Measurements from ENCODE around the gene HRH1. TPM values are rescaled to one million over a fixed set of nuclear protein-coding genes. Genes with fewer than 3 reads are reported as not detected.

Gene HRH1
- total and polyA plus RNA-seq, 10 of the 15 experiments (the other 5 are each of a cell fraction or from before 2014, with no cell fraction given), result not detected

DNA sequence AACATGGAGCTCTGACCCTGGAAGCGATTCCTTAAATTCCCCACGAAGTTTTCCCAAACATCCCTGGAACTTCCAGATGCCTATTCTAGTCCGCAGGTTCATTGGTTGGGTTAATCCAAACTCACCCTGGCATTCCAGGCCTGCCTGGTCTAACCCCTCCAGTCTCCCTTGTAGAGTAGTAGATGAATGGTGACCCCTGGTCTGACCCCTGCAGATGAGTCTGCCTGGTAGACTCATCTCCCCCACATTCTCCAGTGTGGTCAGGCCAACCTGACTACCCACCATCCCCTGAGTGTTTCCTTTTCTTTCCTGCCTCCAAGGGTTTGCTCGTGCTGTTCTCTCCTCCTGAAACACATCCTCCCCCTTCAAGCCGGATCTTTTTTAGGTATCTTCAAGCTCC is 10.8 kb upstream of the HRH1 start (continued):
- TF ChIP-seq ASH2L (IDR thresholded peaks at IDR 0.05; ENCODE audit: borderline replicate concordance, low read depth) (no peak), NR2C2 (IDR thresholded peaks at IDR 0.05; ENCODE audit: borderline replicate concordance, control insufficient read depth, insufficient read length, low read depth) (no peak), HSF1 (IDR thresholded peaks at IDR 0.05; ENCODE audit: low read depth, low read length) (no peak), NFXL1 (IDR thresholded peaks at IDR 0.05; ENCODE audit: borderline replicate concordance) (no peak), RELA (IDR thresholded peaks at IDR 0.05; ENCODE audit: borderline replicate concordance, partially characterized antibody) (no peak), POU2F2 (IDR thresholded peaks at IDR 0.05; ENCODE audit: borderline replicate concordance, low read depth, low read length) (no peak), ZBED1 (IDR thresholded peaks at IDR 0.05; ENCODE audit: borderline replicate concordance) (no peak), NFYB (IDR thresholded peaks at IDR 0.05; ENCODE audit: insufficient read depth, low read depth, low read length) (no peak)

GRCh38 chr3:11144996-11145395 is 9.3 kb upstream of the HRH1 start:
- Histone ChIP-seq H3K79me2 (ENCODE audit: control insufficient read depth, insufficient read depth, low read length) (no peaks in the 10 kb centered on the region), H3K27me3 (replicated peaks in 1 of 2; ENCODE audit: control insufficient read depth in 2 of 2, insufficient read depth in 2 of 2, low read length in 1 of 2) (peaks cover 0 to 1% of the 10 kb centered on the region in 2 experiments; a peak in 1 of 4 replicates), H3K4me2 (ENCODE audit: control insufficient read depth, insufficient read depth) (no peak overlapping the region), H4K20me1 (ENCODE audit: control insufficient read depth, insufficient read depth) (no peaks in the 10 kb centered on the region), H2AFZ (ENCODE audit: control insufficient read depth, low read depth, low read length) (no peak overlapping the region), H3K9ac (ENCODE audit: control insufficient read depth, insufficient read depth, low read length) (no peak overlapping the region), H3K36me3 (ENCODE audit: control insufficient read depth in 2 of 2, insufficient read depth in 2 of 2, low read length in 1 of 2) (no peaks in the 10 kb centered on the region), H3K4me3 (no peak overlapping the region), H3K9me3 (replicated peaks; ENCODE audit: control insufficient read depth, insufficient read depth, low read length) (no peaks in the 10 kb centered on the region), H3K27ac (ENCODE audit: control insufficient read depth, insufficient read depth) (no peak overlapping the region), H3K4me1 (ENCODE audit: control insufficient read depth, insufficient read depth, low read length) (no peaks in the 10 kb centered on the region)
- ChIA-PET POLR2A (no interaction called here), CTCF (no interaction called here), SMC1A (ENCODE audit: uncharacterized antibody, unreplicated experiment) (no interaction called here), RAD21 (ENCODE audit: unreplicated experiment) (no interaction called here)
- no peak for FAIRE-seq
- BruUV-seq (replicated peaks), result no TSS peak
- WGBS (ENCODE audit: insufficient coverage, insufficient replicate concordance, low lambda C conversion rate, missing lambda C conversion rate), result 52% methylated on average over 5 of the region's 5 CpGs
- no peak for ATAC-seq
- no peak for DNase-seq (ENCODE audit: low read depth, low spot score)
- in situ Hi-C loops (cut with MboI) (no loop called here), intact Hi-C loops (cut with micrococcal nuclease; ENCODE audit: unreplicated experiment) (no loop called here)
- TF ChIP-seq MTA2 (IDR thresholded peaks at IDR 0.05; ENCODE audit: low read depth), result no peak
- TF ChIP-seq ASH2L (IDR thresholded peaks at IDR 0.05; ENCODE audit: borderline replicate concordance, low read depth), result no peak
- TF ChIP-seq ZZZ3 (IDR thresholded peaks at IDR 0.05; ENCODE audit: control insufficient read depth, insufficient read length, low read depth), result no peak
- no peak for TF ChIP-seq TARDBP (IDR thresholded peaks at IDR 0.05; ENCODE audit: borderline replicate concordance)
- no peak for TF ChIP-seq SIX5 (IDR thresholded peaks at IDR 0.05; ENCODE audit: low read depth, low read length, severe bottlenecking)
- no peak for TF ChIP-seq NR2C2 (IDR thresholded peaks at IDR 0.05; ENCODE audit: borderline replicate concordance, control insufficient read depth, insufficient read length, low read depth)
- TF ChIP-seq TCF3 (IDR thresholded peaks at IDR 0.05; ENCODE audit: borderline replicate concordance, insufficient read depth, low read depth, low read length), result no peak
- TF ChIP-seq ZNF24 (IDR thresholded peaks at IDR 0.05), result no peak
- no peak for TF ChIP-seq IRF5 (IDR thresholded peaks at IDR 0.05; ENCODE audit: borderline replicate concordance)
- TF ChIP-seq E4F1 (IDR thresholded peaks at IDR 0.05; ENCODE audit: borderline replicate concordance, partially characterized antibody), result no peak
- no peak for TF ChIP-seq ATF2 (IDR thresholded peaks at IDR 0.05; ENCODE audit: low read length)
- TF ChIP-seq HDGF (IDR thresholded peaks at IDR 0.05), result no peak
